HL-60/S4 treated with phorbol 12-myristate 13-acetate at 8.2 ng/mL for 4 days and 3 days (cell line): ENCODE measurements around the gene GBA2.

Experiments used
- in situ Hi-C: fragments of 300-500 bp; cut with MboI; formaldehyde crosslinking; loops from 2 replicates; pipeline ENCODE4 v1.15.0; 2022; ENCODE audit warnings: low sequenced_read_pairs

GBA2 gene

DNA sequence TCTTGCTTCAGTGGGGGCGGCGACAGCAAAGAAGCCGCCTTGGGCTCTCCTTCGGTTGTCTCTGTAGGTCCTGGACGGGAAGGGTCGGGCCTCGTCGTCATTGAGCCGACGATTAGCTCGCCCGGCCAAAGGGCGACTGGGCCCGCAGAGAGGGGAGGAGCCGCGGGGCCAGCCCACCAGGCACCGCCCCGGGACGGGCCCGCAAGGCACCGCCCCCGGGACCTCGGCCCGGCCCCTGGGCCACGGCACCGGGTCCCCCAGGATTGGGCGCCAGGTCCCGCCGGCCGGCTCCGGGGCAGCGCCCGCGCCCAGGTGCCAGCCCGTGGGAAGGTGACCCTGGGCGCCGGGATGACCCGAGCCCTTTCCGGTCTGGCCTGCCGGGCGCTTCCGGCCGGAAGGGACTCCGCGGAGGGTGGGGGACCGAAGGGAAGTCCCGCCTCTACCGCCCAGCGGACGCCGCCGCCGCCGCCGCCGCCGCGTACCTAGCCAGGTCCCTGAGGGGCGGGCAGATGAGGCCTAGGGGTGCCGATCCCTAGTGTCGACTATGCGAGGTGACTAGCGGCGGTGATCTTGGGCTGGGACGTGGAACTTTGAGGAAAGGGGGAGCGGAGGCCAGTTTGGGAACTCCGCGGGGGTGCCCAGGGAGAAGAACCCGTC lies at the start of gene GBA2, which contains the start of gene RGP1:
GBA2 (minus strand) TSS at position 371 of the 657 bp plus-strand sequence. CDS start 524 bp downstream, outside the sequence.
RGP1 (plus strand) TSS at position 430 of the 657 bp plus-strand sequence. CDS start 469 bp downstream, outside the sequence.
- in situ Hi-C loops, result no loop called here

DNA sequence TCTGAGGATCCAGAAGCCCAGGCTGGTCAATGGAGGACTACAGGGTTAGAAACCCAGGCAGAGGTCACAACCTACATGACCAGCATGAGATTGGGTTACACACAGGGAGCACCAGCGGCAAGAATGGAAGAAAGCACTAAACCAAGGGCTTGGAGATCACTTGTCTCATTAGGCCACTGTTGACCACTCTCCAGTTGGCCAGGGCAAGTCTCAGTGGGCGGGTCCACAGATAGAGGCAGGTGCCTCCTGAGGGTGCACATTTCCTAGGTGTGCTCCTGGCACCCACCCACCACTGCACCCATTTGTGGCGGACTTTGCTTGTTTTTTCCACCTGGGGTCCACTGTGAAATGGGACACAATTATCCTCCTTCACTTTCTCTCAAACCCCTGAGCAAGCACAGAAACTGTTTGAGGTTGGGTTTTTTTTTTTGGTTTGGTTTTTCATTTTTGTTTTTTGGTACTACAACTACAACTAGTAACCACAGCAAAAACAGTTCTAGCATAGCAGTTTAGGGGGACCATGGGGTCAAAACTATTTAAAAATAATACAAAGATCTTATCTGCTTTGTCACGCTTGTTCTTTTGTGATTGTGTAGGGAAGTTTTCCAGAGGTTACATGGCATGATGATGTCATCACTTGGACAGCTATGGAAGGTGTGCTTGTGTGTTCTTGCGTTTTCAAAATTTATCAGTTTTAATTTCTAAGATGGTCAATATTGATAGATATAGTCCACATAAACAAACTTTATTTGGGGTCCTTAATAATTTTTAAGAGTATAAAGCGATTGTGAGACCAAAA lies 48.5 kb upstream of the GBA2 start:
- in situ Hi-C loops, result loop anchor here (25.0 kb wide), 1 partner anchor 90 kb away; no protein-coding TSS in a partner anchor

DNA sequence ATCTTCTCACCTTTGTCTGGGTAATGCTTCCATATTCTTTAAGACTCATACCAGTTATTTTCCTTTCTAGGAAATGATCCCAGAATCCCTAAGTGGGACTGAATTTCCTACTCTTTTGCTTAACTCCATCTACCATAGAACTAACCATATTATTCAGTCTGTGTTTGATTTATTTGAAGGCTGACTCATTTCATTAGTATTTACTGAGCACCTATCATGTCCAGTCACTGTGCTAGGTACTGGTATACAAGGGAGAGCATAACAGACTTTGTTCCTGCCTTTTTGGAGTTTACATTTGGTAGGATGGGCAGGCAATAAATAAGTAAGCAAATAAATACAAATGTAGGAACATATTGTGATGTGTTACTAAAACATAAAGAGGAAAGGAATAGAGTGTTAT lies 46.7 kb upstream of the GBA2 start:
- in situ Hi-C loops, result loop anchor here (25.0 kb wide), 1 partner anchor 92 kb away; no protein-coding TSS in a partner anchor

DNA sequence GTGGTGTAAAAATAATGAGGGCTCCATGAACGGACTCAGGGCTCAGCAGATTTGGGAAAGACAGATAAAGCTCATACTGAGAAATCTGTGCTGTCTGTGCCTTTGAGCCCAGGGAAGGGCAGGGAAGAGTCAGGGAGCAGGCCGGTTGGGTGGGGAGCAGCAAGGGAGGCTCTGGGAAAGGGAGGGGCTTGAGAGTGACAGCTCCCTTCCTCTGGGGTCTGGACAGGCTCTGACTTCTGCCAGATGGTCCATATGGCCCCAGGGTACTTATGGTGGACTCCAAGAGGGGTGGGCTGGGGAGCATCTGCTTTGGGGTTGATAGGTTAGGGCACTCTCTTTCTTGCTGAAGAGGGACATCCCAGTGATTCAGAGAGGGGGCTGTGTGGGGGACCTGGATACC lies 44.4 kb upstream of the GBA2 start:
- in situ Hi-C loops, result loop anchor here (25.0 kb wide), 1 partner anchor 94 kb away; no protein-coding TSS in a partner anchor

DNA sequence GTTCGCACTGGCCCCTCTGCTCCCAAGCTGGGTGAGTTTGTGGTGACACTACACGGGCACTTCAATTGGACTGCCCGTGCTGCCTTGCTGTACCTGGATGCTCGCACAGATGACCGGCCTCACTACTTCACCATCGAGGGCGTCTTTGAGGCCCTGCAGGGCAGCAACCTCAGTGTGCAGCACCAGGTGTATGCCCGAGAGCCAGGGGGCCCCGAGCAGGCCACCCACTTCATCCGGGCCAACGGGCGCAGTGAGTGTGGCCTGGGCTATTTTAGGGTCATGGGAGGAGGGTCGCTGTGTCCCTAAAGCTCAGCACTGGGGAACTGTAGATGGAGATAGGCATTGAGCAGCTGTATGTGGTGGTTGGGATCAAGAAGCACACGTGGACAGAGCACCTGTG lies 43.8 kb upstream of the GBA2 start:
- in situ Hi-C loops, result loop anchor here (25.0 kb wide), 1 partner anchor 94 kb away; no protein-coding TSS in a partner anchor

DNA sequence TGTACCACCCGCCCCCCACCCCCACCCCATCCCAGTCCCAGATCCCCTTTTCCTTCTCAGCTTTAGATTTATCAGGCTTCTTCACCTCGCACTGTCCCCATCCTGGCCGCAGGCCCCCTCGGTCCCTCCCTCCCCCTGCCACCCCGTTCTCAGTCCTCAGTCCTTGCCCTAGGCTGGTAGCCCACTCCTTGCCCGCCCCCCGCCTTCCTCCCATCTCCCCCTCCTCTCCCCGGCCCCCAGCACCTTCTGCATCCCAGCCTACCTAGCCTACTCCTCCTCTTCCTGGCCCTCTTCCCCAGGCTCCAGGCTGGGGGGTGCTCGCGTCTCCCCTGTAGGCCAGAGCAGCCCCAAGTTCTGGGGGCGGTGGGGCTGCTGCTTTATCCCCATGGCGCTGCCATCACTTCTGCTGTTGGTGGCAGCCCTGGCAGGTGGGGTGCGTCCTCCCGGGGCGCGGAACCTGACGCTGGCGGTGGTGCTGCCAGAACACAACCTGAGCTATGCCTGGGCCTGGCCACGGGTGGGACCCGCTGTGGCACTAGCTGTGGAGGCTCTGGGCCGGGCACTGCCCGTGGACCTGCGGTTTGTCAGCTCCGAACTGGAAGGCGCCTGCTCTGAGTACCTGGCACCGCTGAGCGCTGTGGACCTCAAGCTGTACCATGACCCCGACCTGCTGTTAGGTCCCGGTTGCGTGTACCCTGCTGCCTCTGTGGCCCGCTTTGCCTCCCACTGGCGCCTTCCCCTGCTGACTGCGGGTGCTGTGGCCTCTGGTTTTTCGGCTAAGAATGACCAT lies 43.2 kb upstream of the GBA2 start:
- in situ Hi-C loops, result loop anchor here (25.0 kb wide), 1 partner anchor 95 kb away; no protein-coding TSS in a partner anchor

DNA sequence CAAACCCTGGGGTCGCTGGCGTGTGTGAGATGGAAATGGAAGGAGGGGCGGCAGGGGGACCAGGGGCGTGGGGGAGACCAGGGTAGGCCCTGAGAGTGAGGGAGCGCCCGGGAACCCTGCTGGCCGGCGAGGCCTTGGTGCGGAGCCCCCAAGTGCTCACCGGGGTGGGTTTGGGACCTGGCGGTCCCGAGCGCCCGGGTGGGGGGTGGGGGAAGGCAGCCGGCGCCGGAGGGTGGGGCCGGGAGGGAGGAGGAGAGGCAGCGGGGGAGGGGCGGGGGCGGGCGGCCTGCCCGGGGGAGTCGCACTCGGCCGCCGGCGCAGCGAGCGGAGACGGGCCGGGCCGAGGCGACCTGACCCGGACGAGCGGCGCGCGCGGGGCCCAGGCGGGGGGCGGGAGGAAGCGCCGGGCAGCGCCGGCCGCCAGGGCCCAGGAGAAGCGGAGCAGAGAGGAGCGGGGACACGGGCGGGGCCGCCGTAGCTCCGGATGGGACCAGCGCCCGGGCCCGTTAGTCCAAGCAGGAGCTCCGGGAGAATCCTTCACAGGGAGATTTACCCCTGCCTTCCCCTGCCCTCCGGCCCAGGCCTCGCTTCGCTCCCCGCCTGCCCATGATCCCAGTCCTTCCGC lies 42.4 kb upstream of the GBA2 start, which contains the start of gene NPR2:
NPR2 (plus strand) TSS at position 295 of the 625 bp plus-strand sequence. CDS start 818 bp downstream, outside the sequence.
- in situ Hi-C loops, result loop anchor here (25.0 kb wide), 1 partner anchor 96 kb away; no protein-coding TSS in a partner anchor

DNA sequence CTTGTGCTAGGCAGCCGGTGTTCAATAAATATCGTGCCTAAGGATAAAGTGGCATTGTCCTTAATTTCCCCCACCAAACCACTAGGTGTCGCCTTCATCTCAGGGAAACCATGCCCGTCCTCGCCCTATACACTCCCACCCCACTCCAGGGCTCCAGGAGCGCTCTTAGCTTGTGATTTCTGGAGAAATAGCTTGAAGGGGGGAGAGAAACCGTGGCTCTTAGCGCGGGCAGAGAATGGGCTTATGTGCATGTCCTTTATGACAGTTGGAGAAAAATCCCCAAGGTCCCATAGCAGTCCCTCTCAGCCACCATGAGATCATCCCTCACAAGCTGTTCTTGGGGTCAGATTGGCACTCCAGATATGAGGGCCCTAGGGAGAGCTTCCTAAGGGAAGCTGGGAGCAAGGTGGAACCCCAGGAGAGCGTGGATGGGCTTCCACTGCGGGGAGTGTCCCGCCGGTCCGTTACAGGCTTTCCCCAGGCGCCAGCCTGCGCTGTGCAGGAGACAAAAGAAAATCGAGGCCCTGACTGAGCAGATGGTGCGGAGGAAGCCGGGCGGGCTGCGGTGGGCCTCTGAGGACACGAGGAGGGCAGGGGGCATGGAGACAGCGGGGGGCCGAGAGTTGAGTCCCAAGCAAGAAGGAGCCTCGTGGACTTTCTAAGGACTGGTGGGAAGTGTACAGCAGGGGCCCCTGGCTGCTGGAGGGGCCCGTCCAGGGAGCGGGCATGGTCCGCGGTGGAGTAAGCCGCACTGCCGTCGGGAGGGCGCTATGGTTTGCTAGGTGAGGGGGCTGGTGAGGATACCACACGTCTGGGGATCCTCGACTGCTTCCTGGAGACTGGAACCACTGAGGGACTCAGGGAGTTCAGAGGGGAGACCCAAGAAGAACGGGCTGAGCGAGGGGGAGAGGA lies 41.6 kb upstream of the GBA2 start:
- in situ Hi-C loops, result loop anchor here (25.0 kb wide), 1 partner anchor 97 kb away; no protein-coding TSS in a partner anchor

DNA sequence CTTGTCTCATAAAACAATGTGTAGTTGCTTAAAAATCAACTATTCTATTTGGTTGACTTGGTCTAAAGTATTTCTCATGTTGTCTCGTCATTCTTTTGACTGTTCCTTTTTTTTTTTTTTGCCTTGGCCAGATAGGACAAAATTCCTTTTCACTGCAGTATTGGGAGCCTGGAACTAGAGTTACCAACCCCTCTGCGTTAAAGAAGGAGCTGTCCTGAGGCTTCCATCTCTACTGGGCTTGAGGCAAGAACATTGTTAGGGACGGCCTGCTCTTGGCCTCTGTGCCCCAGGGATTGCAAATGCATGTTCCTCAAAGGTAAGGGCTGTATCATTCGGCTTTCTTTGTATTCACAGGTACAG lies 41.0 kb upstream of the GBA2 start:
- in situ Hi-C loops, result loop anchor here (25.0 kb wide), 1 partner anchor 97 kb away; no protein-coding TSS in a partner anchor

DNA sequence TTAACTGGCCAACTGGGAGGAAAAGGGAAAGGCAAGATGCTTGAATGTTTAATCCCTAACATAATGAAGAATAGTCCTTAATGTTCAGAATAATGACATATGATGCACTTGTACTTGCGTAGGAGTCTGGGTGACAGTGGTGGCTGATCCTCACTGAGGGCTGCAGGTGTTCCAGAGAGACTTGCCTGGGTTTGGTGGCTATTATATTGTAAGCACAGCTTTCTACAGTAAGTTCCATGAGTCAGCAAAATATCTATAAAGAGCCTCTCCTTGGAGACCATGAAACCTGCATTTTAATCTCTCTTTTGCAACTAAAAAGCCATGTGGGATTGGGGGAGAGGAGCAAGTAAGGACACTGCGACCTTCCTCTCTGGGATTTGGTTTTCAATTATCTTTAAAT lies 40.5 kb upstream of the GBA2 start:
- in situ Hi-C loops, result loop anchor here (10.0 to 25.0 kb wide), 2 partner anchors 65 to 98 kb away; no protein-coding TSS in a partner anchor

DNA sequence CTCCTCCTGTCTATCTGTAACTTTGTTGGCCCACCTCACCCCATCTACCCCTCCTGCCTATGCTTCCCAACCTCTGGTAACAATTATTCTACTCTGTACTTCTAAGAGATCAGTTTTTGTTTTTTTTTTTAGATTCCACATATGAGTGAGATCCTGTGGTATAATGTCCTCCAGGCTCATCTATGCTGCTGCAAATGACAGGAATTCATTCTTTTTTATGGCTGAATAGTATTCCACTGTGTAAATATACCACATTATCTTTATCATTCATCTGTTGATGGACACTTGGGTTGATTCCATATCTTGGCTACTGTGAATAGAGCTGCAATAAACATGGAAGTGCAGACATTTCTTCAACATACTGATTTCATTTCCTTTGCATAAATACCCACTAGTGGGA lies 34.4 kb upstream of the GBA2 start:
- in situ Hi-C loops, result loop anchor here (10.0 to 25.0 kb wide), 2 partner anchors 59 to 104 kb away; no protein-coding TSS in a partner anchor

DNA sequence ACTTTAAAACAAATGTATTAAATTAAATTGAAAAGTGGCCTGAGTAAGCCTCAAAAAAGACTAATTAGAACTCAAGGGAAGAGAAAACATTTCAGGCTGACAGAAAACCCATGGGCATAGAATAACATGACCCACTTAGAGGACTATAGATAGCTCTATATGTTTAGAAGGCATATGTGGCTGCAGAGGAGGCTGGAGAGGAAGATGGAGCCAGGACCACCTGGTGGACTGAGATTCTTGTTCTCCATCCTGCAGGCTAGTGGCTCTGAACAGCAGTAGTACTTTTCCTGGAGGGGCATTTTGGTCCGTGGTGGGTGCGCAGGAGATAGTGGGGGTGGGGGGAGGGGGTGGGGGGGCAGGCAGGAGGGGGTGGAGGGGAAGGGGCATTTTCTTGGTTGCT lies 32.0 kb upstream of the GBA2 start:
- in situ Hi-C loops, result loop anchor here (10.0 to 25.0 kb wide), 2 partner anchors 56 to 106 kb away; no protein-coding TSS in a partner anchor

DNA sequence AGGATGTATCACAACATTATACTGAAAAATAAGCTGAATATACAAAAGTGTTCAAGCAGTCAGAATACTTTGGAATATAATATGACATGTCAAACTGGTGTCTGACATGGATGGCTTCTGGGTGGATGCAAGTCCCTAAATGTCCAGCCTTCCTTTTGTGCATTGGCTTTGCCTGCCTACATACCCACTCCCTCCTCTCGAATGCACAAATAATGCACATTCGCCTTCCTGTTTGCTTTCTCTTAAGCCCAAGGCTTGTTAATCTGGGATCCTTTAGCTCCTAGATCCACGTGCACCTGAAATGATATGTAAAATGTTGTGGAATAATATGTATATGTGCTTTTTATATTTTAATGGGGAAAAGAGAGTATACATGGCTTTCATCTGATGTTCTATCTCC lies 29.5 kb upstream of the GBA2 start:
- in situ Hi-C loops, result loop anchor here (25.0 kb wide), 1 partner anchor 109 kb away; no protein-coding TSS in a partner anchor

DNA sequence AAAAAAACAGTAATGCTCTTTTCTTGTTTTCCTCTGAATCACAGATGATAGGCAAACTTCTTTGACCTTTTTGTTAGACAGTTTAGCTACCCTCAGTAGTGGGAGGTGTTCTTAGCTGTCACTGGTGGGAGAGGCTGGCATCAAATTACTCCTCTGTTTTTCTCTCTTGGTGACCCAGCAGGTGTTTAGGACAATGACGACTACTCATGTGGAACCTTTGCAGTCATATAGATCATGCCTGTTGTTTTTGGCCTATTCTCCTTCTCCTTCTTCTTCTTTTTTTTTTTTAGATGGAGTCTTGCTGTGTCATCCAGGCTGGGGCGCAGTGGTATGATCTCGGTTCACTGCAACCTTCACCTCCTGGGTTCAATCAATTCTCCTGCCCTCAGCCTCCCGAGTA lies 27.0 kb upstream of the GBA2 start:
- in situ Hi-C loops, result loop anchor here (25.0 kb wide), 1 partner anchor 111 kb away; no protein-coding TSS in a partner anchor

DNA sequence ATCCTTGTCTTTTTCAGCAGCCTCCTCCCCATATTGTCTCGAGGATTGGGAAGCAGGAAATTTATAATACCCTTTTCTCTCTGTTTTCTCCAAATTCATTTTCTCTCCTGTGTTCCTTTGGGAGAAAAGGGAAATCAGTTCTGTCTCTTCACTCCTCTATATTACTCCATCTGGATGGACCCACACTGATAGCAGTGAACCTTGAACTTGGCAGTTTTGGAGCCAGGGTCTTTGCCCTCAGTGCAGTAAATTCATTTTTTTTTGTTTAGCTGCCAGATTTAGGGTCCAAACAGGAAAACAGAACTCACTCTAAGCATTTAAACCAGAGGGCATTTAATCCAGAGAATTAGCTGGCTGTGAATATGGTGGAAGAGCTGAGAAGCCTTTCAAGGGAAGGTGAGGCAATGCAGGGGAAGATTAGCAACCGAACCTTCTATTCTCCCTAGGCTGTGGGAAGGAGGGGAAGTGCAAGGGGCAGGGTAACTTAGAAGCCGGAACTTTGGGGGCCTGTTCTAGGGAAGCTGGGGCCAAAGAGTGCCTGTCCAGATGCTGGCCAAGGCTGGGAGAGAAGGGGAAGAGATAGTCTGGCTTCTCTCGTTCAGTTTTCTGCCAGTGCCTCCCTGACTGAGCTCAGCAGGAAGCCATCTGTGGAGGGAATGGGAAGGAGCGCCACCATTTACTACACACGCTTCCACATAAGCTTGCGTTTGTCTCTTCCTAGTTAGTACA lies 26.0 kb upstream of the GBA2 start:
- in situ Hi-C loops, result loop anchor here (25.0 kb wide), 1 partner anchor 112 kb away; no protein-coding TSS in a partner anchor

DNA sequence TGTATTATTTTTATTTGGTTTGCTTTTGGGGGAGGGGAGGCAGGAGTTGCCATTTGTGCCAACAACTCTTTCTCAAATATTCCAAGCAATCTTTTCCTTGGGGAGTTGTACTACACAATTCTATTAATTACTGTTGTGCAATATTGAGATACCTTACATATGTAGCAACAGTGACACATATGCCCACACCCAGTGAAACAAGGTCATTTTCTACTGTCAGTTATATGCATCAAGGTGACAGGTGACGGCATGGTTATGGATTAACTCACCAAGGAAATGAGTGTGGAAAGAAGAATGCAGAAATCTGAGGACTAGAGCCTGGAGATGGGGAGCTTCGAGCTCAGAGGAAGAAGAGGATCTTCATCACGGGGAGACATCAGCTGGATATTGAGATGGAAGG lies 22.9 kb upstream of the GBA2 start:
- in situ Hi-C loops, result no loop called here

DNA sequence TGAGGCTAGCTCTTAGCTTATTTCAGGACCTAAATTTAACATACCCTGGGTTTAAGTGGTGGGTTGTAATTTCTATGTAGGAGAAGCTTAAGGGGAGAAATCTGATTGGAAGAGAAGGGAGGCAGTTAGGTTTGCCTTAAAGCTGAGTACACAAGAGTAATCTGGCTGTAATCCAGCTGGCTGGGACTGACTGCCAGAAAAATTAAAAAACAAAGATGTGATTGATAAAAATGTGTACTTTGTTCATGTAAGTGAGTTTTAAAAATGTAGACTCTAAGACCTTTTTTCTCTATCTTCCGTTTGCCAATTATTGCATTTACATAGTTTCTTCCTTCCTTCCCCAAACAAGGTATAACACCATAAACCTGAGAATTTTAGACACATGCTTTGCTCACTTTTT lies 22.5 kb upstream of the GBA2 start:
- in situ Hi-C loops, result no loop called here

DNA sequence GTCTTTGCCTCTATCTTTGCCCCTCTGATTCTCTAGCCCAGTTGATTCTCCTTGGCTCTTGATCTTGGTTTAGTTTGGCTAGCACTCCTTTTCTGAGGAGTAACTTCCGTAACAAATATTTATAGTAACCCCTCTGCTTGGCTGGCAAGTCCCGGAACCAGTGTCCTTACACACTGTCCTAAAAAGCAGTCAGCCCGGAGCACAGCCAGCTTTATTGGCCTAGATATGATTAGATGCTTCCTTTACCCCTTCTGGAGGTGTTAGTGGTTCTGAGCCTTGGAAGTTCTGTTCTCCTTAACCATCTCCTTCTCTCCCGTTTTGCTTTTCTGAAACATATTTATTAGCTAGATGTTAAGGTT lies 22.0 kb upstream of the GBA2 start:
- in situ Hi-C loops, result no loop called here
